Activated naive CD8-positive, alpha-beta T cell treated with anti-CD3 and anti-CD28 coated beads for 36 hours (primary cell): ENCODE data around the gene ZNF512B. TPM values are rescaled to one million over a fixed set of nuclear protein-coding genes. Genes with fewer than 3 reads are reported as not detected.
"Not testable (repeated sequence)": the region's sequence is repeated elsewhere in the genome, so short reads cannot be mapped to it uniquely, and the experiment has no call there.

Experiments
- DNase-seq: peaks from one replicate; pipeline ENCODE4 v3.0.0; 2021
- H3K27ac Mint-ChIP-seq: one replicate; pipeline ENCODE4 v1.8.0; 2022; ENCODE audit warnings: mild to moderate bottlenecking, moderate library complexity, mixed read lengths
- H3K27me3 Mint-ChIP-seq: one replicate; pipeline ENCODE4 v1.8.0; 2022; ENCODE audit warnings: mild to moderate bottlenecking, mixed read lengths
- H3K36me3 Mint-ChIP-seq: one replicate; pipeline ENCODE4 v1.8.0; 2021; ENCODE audit warnings: mild to moderate bottlenecking, mixed read lengths
- H3K4me1 Mint-ChIP-seq: one replicate; pipeline ENCODE4 v1.8.0; 2021; ENCODE audit warnings: mixed read lengths
- H3K4me3 Mint-ChIP-seq: one replicate; pipeline ENCODE4 v1.8.0; 2022; ENCODE audit warnings: mild to moderate bottlenecking, moderate library complexity, mixed read lengths
- H3K9me3 Mint-ChIP-seq: one replicate; pipeline ENCODE4 v1.8.0; 2022; ENCODE audit warnings: mixed read lengths
- total RNA-seq, 2 experiments: library from RNA; stranded (reverse); gene quantifications; one replicate each; pipeline ENCODE4 v1.2.3, GENCODE V29; 2021

The ZNF512B gene
- total RNA-seq, 2 experiments from 2014 or later, result 11.6 to 11.8 TPM

GRCh38 chr20:63940472-63941266 is 29.1 kb downstream of the ZNF512B start:
- Mint-ChIP-seq H3K36me3 (peaks cover 13% of the 10 kb centered on the region), H3K27ac (peak overlapping the region; percentile 63), H3K4me1 (peaks cover 13% of the 10 kb centered on the region), H3K9me3 (no peaks in the 10 kb centered on the region), H3K27me3 (no peaks in the 10 kb centered on the region), H3K4me3 (no peak overlapping the region)
- DNase-seq, result no peak

GRCh38 chr20:63940071-63940471 is 29.7 kb downstream of the ZNF512B start:
- Mint-ChIP-seq H3K9me3 (no peaks in the 10 kb centered on the region), H3K36me3 (peaks cover 13% of the 10 kb centered on the region), H3K4me3 (no peak overlapping the region), H3K27me3 (no peaks in the 10 kb centered on the region), H3K4me1 (peaks cover 13% of the 10 kb centered on the region), H3K27ac (no peak overlapping the region)
- DNase-seq, result no peak

GRCh38 chr20:63939061-63939935 is 30.4 kb downstream of the ZNF512B start:
- H3K36me3 Mint-ChIP-seq, result peaks cover 13% of the 10 kb centered on the region
- no peak overlapping the region for H3K27ac Mint-ChIP-seq
- no peak for DNase-seq

GRCh38 chr20:63937596-63937995 is 32.1 kb downstream of the ZNF512B start:
- no peak for DNase-seq
- H3K9me3 Mint-ChIP-seq, result no peaks in the 10 kb centered on the region
- no peaks in the 10 kb centered on the region for H3K27me3 Mint-ChIP-seq
- no peak overlapping the region for H3K4me3 Mint-ChIP-seq
- peaks cover 13% of the 10 kb centered on the region for H3K4me1 Mint-ChIP-seq
- H3K36me3 Mint-ChIP-seq, result peaks cover 13% of the 10 kb centered on the region
- H3K27ac Mint-ChIP-seq, result no peak overlapping the region

More at GRCh38 chr20:63939061-63939935, 30.4 kb downstream of the ZNF512B start:
- no peaks in the 10 kb centered on the region for H3K9me3 Mint-ChIP-seq
- H3K27me3 Mint-ChIP-seq, result no peaks in the 10 kb centered on the region
- H3K4me1 Mint-ChIP-seq, result peaks cover 13% of the 10 kb centered on the region
- H3K4me3 Mint-ChIP-seq, result no peak overlapping the region

DNA sequence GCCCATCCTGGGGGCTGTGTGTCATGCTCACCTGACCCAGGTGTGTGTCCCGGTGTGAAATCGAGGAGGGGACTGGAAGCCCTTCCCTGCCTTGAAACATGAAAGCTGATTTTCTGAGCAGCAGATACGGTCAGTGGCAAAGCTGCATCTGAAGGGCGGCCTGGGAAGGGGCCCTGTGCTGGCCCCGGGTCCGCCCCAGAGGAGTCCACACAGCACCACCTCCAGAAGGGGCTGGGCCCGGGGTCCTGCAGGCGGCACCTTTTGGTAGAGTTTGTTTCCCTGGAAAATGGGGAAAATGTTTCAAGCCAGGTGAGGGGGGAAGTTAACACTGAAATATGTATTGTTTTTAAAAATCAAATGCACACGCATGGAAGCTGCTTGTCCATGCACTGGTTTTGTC is 34.3 kb downstream of the ZNF512B start:
- H3K9me3 Mint-ChIP-seq, result no peaks in the 10 kb centered on the region
- H3K36me3 Mint-ChIP-seq, result peaks cover 15% of the 10 kb centered on the region
- H3K27me3 Mint-ChIP-seq, result no peaks in the 10 kb centered on the region
- H3K27ac Mint-ChIP-seq, result no peak overlapping the region
- H3K4me1 Mint-ChIP-seq, result peaks cover 2% of the 10 kb centered on the region
- no peak overlapping the region for H3K4me3 Mint-ChIP-seq
- no peak for DNase-seq

GRCh38 chr20:63934271-63935068 is 35.3 kb downstream of the ZNF512B start:
- Mint-ChIP-seq H3K27me3 (no peaks in the 10 kb centered on the region), H3K27ac (no peak overlapping the region), H3K36me3 (peaks cover 15% of the 10 kb centered on the region)

DNA sequence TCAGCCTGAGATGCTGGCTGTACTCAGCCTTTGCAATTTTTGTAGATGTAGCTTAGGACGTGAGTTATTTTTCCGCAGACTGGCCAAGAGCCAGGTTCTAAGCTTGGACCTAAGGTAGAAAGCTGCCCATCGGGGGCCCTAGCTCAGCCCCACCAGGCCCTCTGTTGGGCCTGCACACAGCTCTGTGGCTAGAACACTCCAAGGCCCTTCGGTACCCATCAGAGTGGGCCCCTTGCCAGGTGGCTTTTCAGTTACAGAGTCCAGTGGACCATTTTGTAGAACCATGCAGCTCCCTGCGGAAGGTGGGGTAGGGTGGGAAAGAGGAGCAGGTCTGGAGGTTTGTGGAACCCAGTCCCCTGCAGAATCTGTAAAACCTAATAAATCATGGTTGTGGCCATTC is 36.1 kb downstream of the ZNF512B start:
- no peak for DNase-seq
- no peak overlapping the region for H3K27ac Mint-ChIP-seq
- H3K4me3 Mint-ChIP-seq, result no peak overlapping the region
- H3K9me3 Mint-ChIP-seq, result no peaks in the 10 kb centered on the region
- peaks cover 21% of the 10 kb centered on the region for H3K36me3 Mint-ChIP-seq
- peaks cover 2% of the 10 kb centered on the region for H3K4me1 Mint-ChIP-seq
- H3K27me3 Mint-ChIP-seq, result no peaks in the 10 kb centered on the region

More at GRCh38 chr20:63934271-63935068, 35.3 kb downstream of the ZNF512B start:
- Mint-ChIP-seq H3K9me3 (no peaks in the 10 kb centered on the region), H3K4me1 (peaks cover 2% of the 10 kb centered on the region), H3K4me3 (no peak overlapping the region)
- DNase-seq, result no peak

DNA sequence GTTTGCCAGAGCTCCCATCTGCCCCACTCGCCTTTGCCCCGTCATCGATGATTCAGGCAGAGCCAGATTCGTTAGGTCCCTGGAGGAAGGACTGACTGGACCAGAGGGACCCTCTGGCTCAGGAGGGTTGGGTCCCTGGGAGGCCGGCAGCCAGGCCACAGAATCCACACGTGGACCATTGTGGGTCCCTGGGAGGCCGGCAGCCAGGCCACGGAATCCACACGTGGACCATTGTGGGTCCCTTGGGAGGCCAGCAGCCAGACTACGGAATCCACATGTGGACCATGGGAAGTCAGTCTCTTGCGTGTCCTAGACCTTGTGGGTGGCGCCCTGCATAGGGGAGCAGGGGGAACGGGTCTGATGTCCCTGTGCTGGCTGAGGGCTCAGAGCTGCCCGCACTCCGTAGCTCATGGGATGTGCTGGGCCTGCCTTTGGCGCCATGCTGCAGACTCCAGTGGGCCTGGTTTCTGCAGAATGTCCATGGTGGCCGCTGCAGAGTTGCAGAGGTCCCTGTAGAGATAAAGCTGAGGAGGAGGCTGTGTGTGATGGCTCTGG is 37.0 kb downstream of the ZNF512B start:
- peaks cover 16% of the 10 kb centered on the region for H3K36me3 Mint-ChIP-seq
- H3K27ac Mint-ChIP-seq, result no peak overlapping the region
- H3K27me3 Mint-ChIP-seq, result no peaks in the 10 kb centered on the region
- no peak for DNase-seq
- H3K9me3 Mint-ChIP-seq, result no peaks in the 10 kb centered on the region
- H3K4me3 Mint-ChIP-seq, result no peak overlapping the region
- H3K4me1 Mint-ChIP-seq, result peaks cover 2% of the 10 kb centered on the region

DNA sequence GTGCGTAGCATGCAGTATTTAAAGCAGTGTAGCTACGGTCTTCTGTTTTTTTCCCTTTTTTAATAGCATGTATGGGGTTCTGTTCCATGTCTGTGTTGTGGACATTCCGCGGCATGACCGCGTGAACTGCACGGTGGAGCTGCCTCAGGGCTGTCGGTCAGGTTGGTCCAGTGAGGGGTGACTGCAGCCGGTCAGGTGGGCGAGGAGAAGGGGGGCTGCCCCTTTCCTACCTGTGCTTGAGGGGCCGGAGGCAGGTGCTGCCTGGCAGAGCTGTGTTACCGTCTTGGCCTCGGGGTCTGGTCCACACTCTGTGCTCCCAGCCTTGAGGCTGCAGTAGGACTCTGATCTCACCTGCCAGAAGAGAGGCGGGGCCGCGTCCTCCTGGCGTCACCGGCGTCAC is 38.0 kb downstream of the ZNF512B start:
- no peak for DNase-seq
- H3K36me3 Mint-ChIP-seq, result peaks cover 15% of the 10 kb centered on the region
- H3K4me1 Mint-ChIP-seq, result peaks cover under 1% of the 10 kb centered on the region
- H3K27me3 Mint-ChIP-seq, result no peaks in the 10 kb centered on the region
- H3K9me3 Mint-ChIP-seq, result no peaks in the 10 kb centered on the region
- no peak overlapping the region for H3K27ac Mint-ChIP-seq
- H3K4me3 Mint-ChIP-seq, result no peak overlapping the region

DNA sequence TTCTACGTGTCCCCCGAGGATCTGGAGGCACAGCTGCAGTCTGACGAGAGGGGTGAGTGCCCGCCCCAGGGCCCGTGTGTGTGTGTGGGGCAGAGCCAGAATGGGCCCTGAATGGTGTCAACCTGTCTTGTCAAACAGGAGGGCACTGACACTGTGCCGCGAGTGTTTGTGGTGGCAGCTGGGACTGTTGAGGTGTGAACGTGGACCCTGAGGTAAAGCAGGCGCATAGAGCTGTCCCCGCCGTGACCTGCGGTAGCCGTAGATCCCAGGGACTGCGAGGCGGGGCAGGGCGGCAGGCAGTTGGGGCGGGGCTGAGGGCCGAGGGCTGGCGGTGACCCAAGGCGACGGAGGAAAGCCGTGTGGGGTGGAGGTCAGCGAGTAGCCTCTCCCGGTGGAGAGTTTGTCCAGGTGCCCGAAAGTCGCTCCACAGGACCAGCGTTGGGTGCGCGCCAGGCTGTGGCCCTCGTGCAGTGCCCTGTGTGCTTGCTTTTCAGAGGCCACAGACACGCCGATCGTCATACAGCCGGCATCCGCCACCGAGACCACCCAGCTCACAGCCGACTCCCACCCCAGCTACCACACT is 38.7 kb downstream of the ZNF512B start:
- Mint-ChIP-seq H3K4me3 (no peak overlapping the region), H3K27me3 (no peaks in the 10 kb centered on the region), H3K36me3 (peaks cover 15% of the 10 kb centered on the region), H3K27ac (no peak overlapping the region), H3K4me1 (no peaks in the 10 kb centered on the region), H3K9me3 (no peaks in the 10 kb centered on the region)
- DNase-seq, result no peak

DNA sequence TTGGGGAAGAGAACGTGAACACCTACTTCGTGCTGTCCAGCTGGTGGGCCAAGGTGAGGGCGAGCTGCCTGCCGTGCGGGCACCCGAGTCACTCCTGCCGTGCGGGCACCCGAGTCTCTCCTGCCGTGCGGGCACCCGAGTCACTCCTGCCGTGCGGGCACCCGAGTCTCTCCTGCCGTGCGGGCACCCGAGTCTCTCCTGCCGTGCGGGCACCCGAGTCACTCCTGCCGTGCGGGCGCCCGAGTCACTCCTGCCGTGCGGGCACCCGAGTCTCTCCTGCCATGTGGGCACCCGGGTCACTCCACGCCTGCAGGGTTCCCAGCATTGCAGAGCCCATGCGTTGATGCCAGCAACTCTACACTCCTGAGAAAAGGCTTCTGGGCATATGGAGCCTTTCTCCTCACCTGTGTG is 40.3 kb downstream of the ZNF512B start:
- not testable (repeated sequence) for H3K4me1 Mint-ChIP-seq, H3K9me3 Mint-ChIP-seq, DNase-seq, H3K27me3 Mint-ChIP-seq, H3K27ac Mint-ChIP-seq, H3K4me3 Mint-ChIP-seq
- peaks cover 15% of the 10 kb centered on the region for H3K36me3 Mint-ChIP-seq

GRCh38 chr20:63929071-63929470 is 40.7 kb downstream of the ZNF512B start:
- peaks cover 4% of the 10 kb centered on the region for H3K4me1 Mint-ChIP-seq
- no peak for DNase-seq
- no peaks in the 10 kb centered on the region for H3K27me3 Mint-ChIP-seq
- no peak overlapping the region for H3K4me3 Mint-ChIP-seq
- H3K9me3 Mint-ChIP-seq, result no peaks in the 10 kb centered on the region
- H3K36me3 Mint-ChIP-seq, result peaks cover 15% of the 10 kb centered on the region
- no peak overlapping the region for H3K27ac Mint-ChIP-seq

GRCh38 chr20:63926298-63926697 is 43.4 kb downstream of the ZNF512B start:
- Mint-ChIP-seq H3K4me3 (no peak overlapping the region), H3K4me1 (peaks cover 10% of the 10 kb centered on the region), H3K36me3 (peaks cover 5% of the 10 kb centered on the region), H3K9me3 (no peaks in the 10 kb centered on the region), H3K27ac (no peak overlapping the region), H3K27me3 (no peaks in the 10 kb centered on the region)
- DNase-seq, result no peak

DNA sequence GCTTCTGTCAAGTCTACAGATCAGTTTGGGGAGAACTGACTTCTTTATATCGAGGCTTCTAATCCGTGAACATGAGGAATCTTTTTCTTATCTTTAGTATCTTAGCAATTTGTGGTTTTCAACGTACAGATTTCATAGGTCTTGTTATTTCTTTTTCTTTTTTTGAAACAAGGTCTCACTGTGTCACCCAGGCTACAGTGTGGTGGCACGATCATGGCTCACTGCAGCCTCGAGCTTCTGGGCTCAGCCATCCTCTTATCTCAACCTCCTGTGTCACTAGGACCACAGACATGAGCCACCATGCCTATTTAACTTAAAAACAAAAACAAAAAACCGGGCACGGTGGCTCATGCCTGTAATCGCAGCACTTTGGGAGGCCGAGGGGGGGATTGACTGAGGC is 45.5 kb downstream of the ZNF512B start:
- H3K4me1 Mint-ChIP-seq, result peaks cover 10% of the 10 kb centered on the region
- H3K36me3 Mint-ChIP-seq, result peaks cover 5% of the 10 kb centered on the region
- H3K27me3 Mint-ChIP-seq, result no peaks in the 10 kb centered on the region
- DNase-seq, result no peak
- no peaks in the 10 kb centered on the region for H3K9me3 Mint-ChIP-seq
- no peak overlapping the region for H3K4me3 Mint-ChIP-seq
- no peak overlapping the region for H3K27ac Mint-ChIP-seq
